DND-41 (cell line): ENCODE data around the gene MON1A.

Experiments used
- EZH2 ChIP-seq: IDR thresholded peaks from 3 replicates; pipeline ENCODE4 v1.6.1; 2012; ENCODE audit warnings: borderline replicate concordance, low read depth, mild to moderate bottlenecking, moderate library complexity, low read length, inconsistent platforms; ENCODE audit not compliant: severe bottlenecking
- TF ChIP-seq, protein P1 (sequence below): IDR thresholded peaks from 2 replicates; pipeline ENCODE4 v1.5.1; 2012; ENCODE audit warnings: borderline replicate concordance, low read length, moderate library complexity, mild to moderate bottlenecking; ENCODE audit not compliant: poor library complexity, severe bottlenecking; ENCODE audit errors: extremely low read depth

GRCh38 chr3:49902511-49903345, 26.9 kb downstream of the MON1A start:
- TF ChIP-seq, protein P1, sequence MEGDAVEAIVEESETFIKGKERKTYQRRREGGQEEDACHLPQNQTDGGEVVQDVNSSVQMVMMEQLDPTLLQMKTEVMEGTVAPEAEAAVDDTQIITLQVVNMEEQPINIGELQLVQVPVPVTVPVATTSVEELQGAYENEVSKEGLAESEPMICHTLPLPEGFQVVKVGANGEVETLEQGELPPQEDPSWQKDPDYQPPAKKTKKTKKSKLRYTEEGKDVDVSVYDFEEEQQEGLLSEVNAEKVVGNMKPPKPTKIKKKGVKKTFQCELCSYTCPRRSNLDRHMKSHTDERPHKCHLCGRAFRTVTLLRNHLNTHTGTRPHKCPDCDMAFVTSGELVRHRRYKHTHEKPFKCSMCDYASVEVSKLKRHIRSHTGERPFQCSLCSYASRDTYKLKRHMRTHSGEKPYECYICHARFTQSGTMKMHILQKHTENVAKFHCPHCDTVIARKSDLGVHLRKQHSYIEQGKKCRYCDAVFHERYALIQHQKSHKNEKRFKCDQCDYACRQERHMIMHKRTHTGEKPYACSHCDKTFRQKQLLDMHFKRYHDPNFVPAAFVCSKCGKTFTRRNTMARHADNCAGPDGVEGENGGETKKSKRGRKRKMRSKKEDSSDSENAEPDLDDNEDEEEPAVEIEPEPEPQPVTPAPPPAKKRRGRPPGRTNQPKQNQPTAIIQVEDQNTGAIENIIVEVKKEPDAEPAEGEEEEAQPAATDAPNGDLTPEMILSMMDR, result no peak
- TF ChIP-seq EZH2, result no peak
